ENCODE results near the gene TH.

TH gene

GRCh38 chr11:2180789-2181370 is 9.3 kb upstream of the TH start:
- no peaks in the 10 kb centered on the region for H4K20me1 ChIP-seq (ENCODE audit: insufficient read depth, low read length)
- no peak overlapping the region for H3K27ac ChIP-seq (ENCODE audit: low read length)
- no peaks in the 10 kb centered on the region for H3K9me3 ChIP-seq (replicated peaks; ENCODE audit: insufficient read depth, low read length)
- no peak overlapping the region for H2AFZ ChIP-seq (ENCODE audit: low read length)
- H3K27me3 ChIP-seq (replicated peaks; ENCODE audit: insufficient read depth, low read length) = peaks cover 86% of the 10 kb centered on the region
- no peak for DNase-seq
- no peaks in the 10 kb centered on the region for H3K9me2 ChIP-seq (replicated peaks; ENCODE audit: insufficient read depth, low read length)
- TF ChIP-seq EZH2phosphoT487 (IDR thresholded peaks at IDR 0.05; ENCODE audit: low read length) (no peak), EZH2 (optimal IDR thresholded peaks at IDR 0.05; ENCODE audit: low read depth, low read length) (no peak), CTCF (IDR thresholded peaks at IDR 0.05; ENCODE audit: low read length) (no peak)
- H3F3A ChIP-seq (ENCODE audit: insufficient read depth, low read length) = no peaks in the 10 kb centered on the region
- no peak overlapping the region for H3K4me3 ChIP-seq (ENCODE audit: low read length)
- no peaks in the 10 kb centered on the region for H3K4me1 ChIP-seq (ENCODE audit: low read length)
- no peaks in the 10 kb centered on the region for H3K79me2 ChIP-seq (ENCODE audit: low read length)
- H3K4me2 ChIP-seq (ENCODE audit: low read depth, low read length) = no peak overlapping the region
- H3K9ac ChIP-seq (ENCODE audit: low read length) = no peak overlapping the region
- no peaks in the 10 kb centered on the region for H3K36me3 ChIP-seq (replicated peaks; ENCODE audit: insufficient read depth, low read length)

- Histone ChIP-seq H3K79me2 (ENCODE audit: low read length) (no peaks in the 10 kb centered on the region), H3K36me3 (replicated peaks; ENCODE audit: insufficient read depth, low read length) (no peaks in the 10 kb centered on the region), H3F3A (ENCODE audit: insufficient read depth, low read length) (no peaks in the 10 kb centered on the region), H3K9me2 (replicated peaks; ENCODE audit: insufficient read depth, low read length) (no peaks in the 10 kb centered on the region), H3K4me3 (ENCODE audit: low read length) (no peak overlapping the region), H3K27ac (ENCODE audit: low read length) (no peak overlapping the region), H3K9me3 (replicated peaks; ENCODE audit: insufficient read depth, low read length) (no peaks in the 10 kb centered on the region), H4K20me1 (ENCODE audit: insufficient read depth, low read length) (no peaks in the 10 kb centered on the region), H3K4me1 (ENCODE audit: low read length) (no peaks in the 10 kb centered on the region), H3K9ac (ENCODE audit: low read length) (no peak overlapping the region), H3K4me2 (ENCODE audit: low read depth, low read length) (no peak overlapping the region), H2AFZ (ENCODE audit: low read length) (no peak overlapping the region), H3K27me3 (replicated peaks; ENCODE audit: insufficient read depth, low read length) (peaks cover 86% of the 10 kb centered on the region)
- TF ChIP-seq EZH2 (optimal IDR thresholded peaks at IDR 0.05; ENCODE audit: low read depth, low read length) (no peak), CTCF (IDR thresholded peaks at IDR 0.05; ENCODE audit: low read length) (no peak)
- no peak for DNase-seq
These were observed 8.7 kb upstream of the TH start for GRCh38 chr11:2180347-2180746.

GRCh38 chr11:2179516-2179915 is 7.9 kb upstream of the TH start:
- no peak overlapping the region for H3K4me3 ChIP-seq (ENCODE audit: low read length)
- H3K9me3 ChIP-seq (replicated peaks; ENCODE audit: insufficient read depth, low read length) = no peaks in the 10 kb centered on the region
- H3K27ac ChIP-seq (ENCODE audit: low read length) = no peak overlapping the region
- no peaks in the 10 kb centered on the region for H3F3A ChIP-seq (ENCODE audit: insufficient read depth, low read length)
- peaks cover 83% of the 10 kb centered on the region for H3K27me3 ChIP-seq (replicated peaks; ENCODE audit: insufficient read depth, low read length)
- H3K79me2 ChIP-seq (ENCODE audit: low read length) = no peaks in the 10 kb centered on the region
- H3K9me2 ChIP-seq (replicated peaks; ENCODE audit: insufficient read depth, low read length) = no peaks in the 10 kb centered on the region
- no peaks in the 10 kb centered on the region for H4K20me1 ChIP-seq (ENCODE audit: insufficient read depth, low read length)
- DNase-seq = no peak
- no peaks in the 10 kb centered on the region for H3K36me3 ChIP-seq (replicated peaks; ENCODE audit: insufficient read depth, low read length)
- H3K4me2 ChIP-seq (ENCODE audit: low read depth, low read length) = no peak overlapping the region
- H2AFZ ChIP-seq (ENCODE audit: low read length) = no peak overlapping the region
- no peaks in the 10 kb centered on the region for H3K4me1 ChIP-seq (ENCODE audit: low read length)
- no peak for TF ChIP-seq EZH2phosphoT487 (IDR thresholded peaks at IDR 0.05; ENCODE audit: low read length)
- no peak for TF ChIP-seq CTCF (IDR thresholded peaks at IDR 0.05; ENCODE audit: low read length)
- H3K9ac ChIP-seq (ENCODE audit: low read length) = no peak overlapping the region

Data from MM.1S (cell line).